Measurements from ENCODE around the gene GNAI2.

Gene GNAI2

DNA sequence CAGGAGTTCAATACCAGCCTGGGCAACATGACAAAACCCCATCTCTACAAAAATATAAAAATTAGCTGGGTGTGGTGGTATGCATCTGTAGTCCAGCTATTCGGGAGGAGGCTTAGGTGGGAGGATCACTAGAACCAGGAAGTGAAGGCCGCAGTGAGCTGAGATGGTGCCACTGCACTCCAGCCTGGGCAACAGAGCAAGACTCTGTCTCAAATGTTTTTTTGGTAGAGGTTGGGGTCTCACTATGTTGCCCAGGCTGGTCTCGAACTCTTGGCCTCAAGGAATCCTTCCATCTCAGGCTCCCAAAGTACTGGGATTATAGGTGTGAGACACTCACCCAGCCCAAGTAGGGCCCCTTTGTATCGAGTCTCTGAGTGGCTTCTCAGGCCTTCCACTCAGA lies 58.1 kb downstream of the GNAI2 start:
- no peak for DNase-seq (ENCODE audit: low spot score)
- TF ChIP-seq, protein P1, sequence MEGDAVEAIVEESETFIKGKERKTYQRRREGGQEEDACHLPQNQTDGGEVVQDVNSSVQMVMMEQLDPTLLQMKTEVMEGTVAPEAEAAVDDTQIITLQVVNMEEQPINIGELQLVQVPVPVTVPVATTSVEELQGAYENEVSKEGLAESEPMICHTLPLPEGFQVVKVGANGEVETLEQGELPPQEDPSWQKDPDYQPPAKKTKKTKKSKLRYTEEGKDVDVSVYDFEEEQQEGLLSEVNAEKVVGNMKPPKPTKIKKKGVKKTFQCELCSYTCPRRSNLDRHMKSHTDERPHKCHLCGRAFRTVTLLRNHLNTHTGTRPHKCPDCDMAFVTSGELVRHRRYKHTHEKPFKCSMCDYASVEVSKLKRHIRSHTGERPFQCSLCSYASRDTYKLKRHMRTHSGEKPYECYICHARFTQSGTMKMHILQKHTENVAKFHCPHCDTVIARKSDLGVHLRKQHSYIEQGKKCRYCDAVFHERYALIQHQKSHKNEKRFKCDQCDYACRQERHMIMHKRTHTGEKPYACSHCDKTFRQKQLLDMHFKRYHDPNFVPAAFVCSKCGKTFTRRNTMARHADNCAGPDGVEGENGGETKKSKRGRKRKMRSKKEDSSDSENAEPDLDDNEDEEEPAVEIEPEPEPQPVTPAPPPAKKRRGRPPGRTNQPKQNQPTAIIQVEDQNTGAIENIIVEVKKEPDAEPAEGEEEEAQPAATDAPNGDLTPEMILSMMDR (IDR thresholded peaks at IDR 0.05; ENCODE audit: extremely low read depth, missing control alignments) = no peak

DNA sequence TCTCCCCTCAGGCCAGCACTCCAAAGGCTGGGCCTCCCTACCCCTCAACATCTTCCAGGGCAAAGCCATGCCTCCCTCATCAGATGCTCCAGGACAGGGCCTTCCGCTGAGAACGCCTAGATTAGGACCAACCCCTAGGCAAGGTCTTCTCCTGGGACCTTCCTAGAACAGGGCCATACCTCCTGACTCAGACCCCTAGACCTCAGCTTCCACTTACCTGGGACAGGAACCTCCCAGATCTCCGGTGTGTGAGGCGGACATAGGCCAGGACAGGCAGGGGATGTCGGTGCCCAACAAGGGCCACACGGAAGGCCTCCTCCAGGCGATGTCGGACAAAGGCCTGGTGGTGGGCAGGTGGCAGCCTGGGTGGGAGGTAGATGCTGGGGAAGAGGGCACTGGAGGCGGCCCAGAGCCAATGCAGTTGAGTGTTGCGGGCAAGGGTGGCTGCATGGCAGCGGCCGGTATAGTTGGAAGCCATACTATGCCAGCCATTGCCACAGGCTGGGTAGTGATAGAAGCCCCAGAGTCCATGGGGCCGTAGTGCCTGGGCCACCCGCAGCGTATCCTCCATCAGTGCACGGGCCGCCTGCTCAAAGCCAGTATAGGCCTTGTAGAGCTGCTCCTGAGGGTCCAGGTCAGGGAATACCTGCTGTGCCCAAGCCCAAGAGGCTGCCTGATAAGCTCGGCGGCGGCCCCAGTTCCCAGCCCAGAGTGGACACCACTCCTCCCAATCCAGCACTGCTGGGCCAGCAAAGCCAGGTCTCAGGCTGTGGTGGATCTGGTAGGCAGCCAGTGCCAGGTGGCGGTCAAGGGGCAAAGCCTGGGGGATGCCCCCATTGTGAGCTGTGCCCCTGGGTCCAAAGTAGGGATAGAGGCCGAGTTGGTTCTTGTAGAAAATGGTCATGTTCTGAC lies 58.7 kb downstream of the GNAI2 start:
- TF ChIP-seq, protein P1 (IDR thresholded peaks at IDR 0.05; ENCODE audit: extremely low read depth, missing control alignments) = no peak
- DNase-seq (ENCODE audit: low spot score) = no peak

DNA sequence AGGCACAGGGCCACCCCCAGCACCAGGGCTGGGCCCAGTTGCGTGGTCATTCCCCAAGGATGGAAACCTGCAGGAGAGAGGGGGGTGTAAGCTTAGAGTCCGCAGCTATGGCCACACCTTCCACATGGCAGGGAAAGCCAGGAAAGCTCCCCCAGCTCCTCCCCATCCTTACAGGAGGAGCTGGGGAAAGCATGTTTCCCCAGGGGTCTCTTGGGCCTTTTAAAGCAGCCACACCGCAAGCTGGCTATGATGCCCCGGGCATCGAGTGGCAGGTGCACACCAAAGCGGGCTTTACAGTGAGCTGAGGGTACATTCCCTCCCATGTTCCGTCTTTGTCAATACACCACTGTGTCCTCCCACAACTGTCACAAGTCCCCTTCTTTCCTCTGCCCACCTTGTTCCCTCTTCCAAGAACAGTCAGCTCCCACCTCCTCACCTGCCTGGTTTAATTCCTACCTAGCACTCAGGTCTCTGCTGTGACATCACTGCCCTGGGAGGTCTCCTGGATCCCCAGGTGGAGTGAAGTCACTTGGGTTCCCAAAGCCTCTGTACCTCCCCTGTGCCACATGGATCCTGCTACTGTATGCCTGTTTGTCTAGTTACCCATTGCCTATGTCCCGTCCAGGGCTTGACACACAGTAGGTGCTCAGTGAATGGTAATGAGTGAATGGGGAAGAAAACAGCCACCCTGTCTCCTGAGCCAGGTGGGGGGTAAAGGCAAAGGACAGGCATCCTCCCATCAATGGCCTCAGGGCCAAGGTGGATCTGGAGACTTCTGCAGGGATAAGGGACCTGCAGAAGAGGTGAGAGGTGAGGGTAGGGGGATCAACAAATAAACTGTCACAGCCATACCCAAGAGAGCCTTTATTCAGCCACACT lies 59.8 kb downstream of the GNAI2 start:
- TF ChIP-seq, protein P1 (IDR thresholded peaks at IDR 0.05; ENCODE audit: extremely low read depth, missing control alignments) = no peak
- DNase-seq (ENCODE audit: low spot score) = no peak

DNA sequence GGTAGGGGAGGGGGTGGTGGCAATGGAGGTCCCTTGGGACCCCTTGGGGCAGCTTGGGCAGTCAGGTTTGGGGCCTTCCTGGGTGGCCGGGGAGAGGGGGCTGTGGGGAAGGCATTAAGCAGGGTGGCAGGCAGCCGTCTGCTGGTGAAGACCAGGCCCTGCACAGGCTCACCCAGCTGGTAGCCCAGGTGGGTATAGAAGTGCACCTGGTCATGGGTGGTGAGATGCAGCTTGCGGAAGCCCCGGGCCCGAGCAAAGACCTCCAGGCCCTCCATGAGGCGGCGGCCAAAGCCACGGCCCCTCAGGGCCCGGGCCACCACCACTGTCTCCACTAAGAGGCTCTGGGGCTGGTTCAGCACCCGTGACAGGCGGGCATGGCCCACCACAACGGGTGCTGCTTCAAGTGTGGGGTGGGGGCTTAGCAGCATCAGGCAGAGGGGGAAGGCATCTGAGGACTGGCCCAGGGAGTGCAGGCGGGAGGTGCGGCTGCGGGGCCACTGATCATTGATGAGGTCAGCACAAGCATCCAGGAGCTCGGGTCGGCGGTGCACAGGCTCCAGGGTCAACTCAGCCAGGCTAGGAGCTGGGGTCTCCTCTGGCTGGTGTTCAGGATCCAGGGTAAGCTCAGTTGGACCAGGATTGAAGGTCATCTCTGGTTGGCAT lies 60.8 kb downstream of the GNAI2 start:
- DNase-seq (ENCODE audit: low spot score) = no peak
- TF ChIP-seq, protein P1 (IDR thresholded peaks at IDR 0.05; ENCODE audit: extremely low read depth, missing control alignments) = no peak

DNA sequence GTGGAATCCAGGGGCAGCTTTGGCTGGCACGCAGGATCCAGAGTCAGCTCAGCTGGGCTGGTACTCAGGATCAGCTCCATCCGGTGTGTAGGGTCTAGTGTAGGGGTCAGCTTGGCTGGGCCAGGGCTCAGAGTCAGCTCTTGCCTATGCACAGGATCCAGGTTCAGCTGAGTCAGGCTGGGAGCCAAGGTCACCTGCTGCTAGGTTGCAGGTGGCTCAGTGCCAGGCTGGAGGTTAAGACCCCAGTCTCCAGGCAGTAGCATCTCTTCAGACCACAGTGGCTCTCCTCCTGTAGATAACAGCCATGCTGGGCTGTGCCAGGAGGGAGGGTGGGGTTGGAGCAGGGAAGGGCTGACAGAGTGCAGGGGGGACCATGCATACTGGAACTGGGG lies 61.4 kb downstream of the GNAI2 start:
- DNase-seq (ENCODE audit: low spot score) = no peak
- TF ChIP-seq, protein P1 (IDR thresholded peaks at IDR 0.05; ENCODE audit: extremely low read depth, missing control alignments) = no peak

DNA sequence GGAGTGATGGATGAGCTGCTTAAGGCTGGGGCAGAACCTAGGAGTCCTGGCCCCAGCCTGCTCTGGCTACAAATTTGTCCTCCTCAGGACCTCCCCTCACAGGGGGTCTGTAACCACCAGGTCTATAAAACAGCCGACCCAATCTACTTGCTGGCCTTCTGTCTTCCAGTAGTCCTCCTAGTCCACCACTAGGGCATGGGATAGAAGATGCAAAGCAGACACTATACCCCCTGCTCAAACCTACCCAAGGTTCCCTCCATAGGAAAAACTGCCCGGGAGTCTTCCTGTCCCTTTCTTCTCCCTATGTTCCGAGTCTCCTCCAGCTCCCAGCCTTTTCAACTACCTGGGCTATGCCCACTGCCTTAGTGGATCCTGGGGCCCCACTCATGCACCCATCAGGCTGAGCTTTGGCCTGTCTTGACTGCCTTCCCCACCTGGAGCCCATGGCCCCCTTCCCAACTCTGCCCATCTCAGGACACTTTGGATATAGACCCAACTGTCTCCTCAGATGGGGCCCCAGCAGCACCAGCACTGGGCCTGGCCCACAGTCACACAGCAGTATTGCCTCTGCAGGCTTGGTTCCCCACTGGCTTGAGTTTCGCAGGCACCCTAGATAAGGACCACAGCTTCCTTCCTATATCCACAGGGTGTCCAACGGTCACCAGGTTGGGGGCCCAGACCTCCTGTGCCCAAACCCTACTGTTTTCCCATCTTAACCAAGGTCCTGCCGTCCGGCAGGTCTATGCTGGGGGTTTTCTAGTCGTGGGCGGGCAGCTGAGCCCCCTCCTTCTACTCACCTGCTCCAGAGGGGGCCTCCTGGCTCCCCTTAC lies 62.1 kb downstream of the GNAI2 start:
- TF ChIP-seq, protein P1 (IDR thresholded peaks at IDR 0.05; ENCODE audit: extremely low read depth, missing control alignments) = no peak

More for the DNA sequence above, 62.1 kb downstream of the GNAI2 start:
- no peak for DNase-seq (ENCODE audit: low spot score)
